H9 (cell line): ENCODE data around the gene LEKR1. TPM values are rescaled to one million over a fixed set of nuclear protein-coding genes. Genes with fewer than 3 reads are reported as not detected.

Experiments
- DNase-seq: peaks from one replicate; pipeline ENCODE4 v3.0.0-alpha.2; 2017
- H2AFZ ChIP-seq: one replicate; pipeline ENCODE4 v1.6.1; 2013; ENCODE audit warnings: mild to moderate bottlenecking, low read length, control low read depth, moderate library complexity
- H2AK5ac ChIP-seq: 2 replicates; pipeline ENCODE4 v1.6.1; 2013; ENCODE audit warnings: low read length, control low read depth, mixed read lengths; ENCODE audit not compliant: insufficient read length
- H2BK120ac ChIP-seq: one replicate; pipeline ENCODE4 v1.6.1; 2013; ENCODE audit warnings: low read depth, mild to moderate bottlenecking, low read length, control low read depth, inconsistent platforms; ENCODE audit not compliant: poor library complexity, severe bottlenecking
- H2BK12ac ChIP-seq: 2 replicates; pipeline ENCODE4 v1.6.1; 2013; ENCODE audit warnings: low read length, control low read depth, mixed read lengths, low read depth; ENCODE audit not compliant: insufficient read length
- H2BK15ac ChIP-seq: 2 replicates; pipeline ENCODE4 v1.6.1; 2013; ENCODE audit warnings: low read depth, low read length, control low read depth
- H2BK20ac ChIP-seq: one replicate; pipeline ENCODE4 v1.6.1; 2013; ENCODE audit warnings: low read depth, mild to moderate bottlenecking, low read length, control low read depth, inconsistent platforms; ENCODE audit not compliant: poor library complexity, severe bottlenecking
- H2BK5ac ChIP-seq: 2 replicates; pipeline ENCODE4 v1.6.1; 2013; ENCODE audit warnings: low read length, control low read depth, mixed read lengths; ENCODE audit not compliant: insufficient read length
- H3K14ac ChIP-seq: 2 replicates; pipeline ENCODE4 v1.6.1; 2013; ENCODE audit warnings: low read length, control low read depth; ENCODE audit not compliant: insufficient read depth
- H3K18ac ChIP-seq: 2 replicates; pipeline ENCODE4 v1.6.1; 2013; ENCODE audit warnings: low read depth, mild to moderate bottlenecking, mixed read lengths, low read length, control low read depth; ENCODE audit not compliant: insufficient read length
- H3K23ac ChIP-seq: 2 replicates; pipeline ENCODE4 v1.6.1; 2013; ENCODE audit warnings: low read length, control low read depth, mixed read lengths, low read depth; ENCODE audit not compliant: insufficient read length
- H3K23me2 ChIP-seq: 2 replicates; pipeline ENCODE4 v1.6.1; 2013; ENCODE audit warnings: low read depth, mild to moderate bottlenecking, mixed read lengths, low read length, control low read depth; ENCODE audit not compliant: insufficient read length, poor library complexity, severe bottlenecking
- H3K27ac ChIP-seq: 2 replicates; pipeline ENCODE4 v1.5.1; 2013; ENCODE audit warnings: low read length, control low read depth, mixed read lengths, low read depth; ENCODE audit not compliant: insufficient read length
- H3K27me3 ChIP-seq: 2 replicates; pipeline ENCODE4 v1.6.1; 2013; ENCODE audit warnings: low read length, control low read depth, inconsistent platforms; ENCODE audit not compliant: insufficient read depth
- H3K4ac ChIP-seq: 2 replicates; pipeline ENCODE4 v1.6.1; 2013; ENCODE audit warnings: low read depth, mild to moderate bottlenecking, control low read depth, inconsistent platforms, low read length, moderate library complexity
- H3K4me1 ChIP-seq: 2 replicates; pipeline ENCODE4 v1.6.1; 2013; ENCODE audit warnings: low read length, control low read depth, inconsistent platforms; ENCODE audit not compliant: insufficient read depth
- H3K4me2 ChIP-seq: 2 replicates; pipeline ENCODE4 v1.6.1; 2013; ENCODE audit warnings: low read length, control low read depth, mixed read lengths; ENCODE audit not compliant: insufficient read length, insufficient read depth
- H3K56ac ChIP-seq: 2 replicates; pipeline ENCODE4 v1.6.1; 2013; ENCODE audit warnings: low read depth, mild to moderate bottlenecking, mixed read lengths, low read length, control low read depth; ENCODE audit not compliant: insufficient read length
- H3K79me1 ChIP-seq: 2 replicates; pipeline ENCODE4 v1.6.1; 2013; ENCODE audit warnings: low read depth, mild to moderate bottlenecking, moderate library complexity, low read length, control low read depth, inconsistent platforms; ENCODE audit not compliant: insufficient read depth, poor library complexity, severe bottlenecking
- H3K79me2 ChIP-seq: 2 replicates; pipeline ENCODE4 v1.6.1; 2013; ENCODE audit warnings: low read length, control low read depth, inconsistent platforms; ENCODE audit not compliant: insufficient read depth
- H3K9ac ChIP-seq: 2 replicates; pipeline ENCODE4 v1.6.1; 2013; ENCODE audit warnings: low read length, control low read depth, mixed read lengths; ENCODE audit not compliant: insufficient read length; ENCODE audit errors: extremely low read depth
- H3K9me3 ChIP-seq: one replicate; pipeline ENCODE4 v1.6.1; 2013; ENCODE audit warnings: low read depth, low read length, inconsistent platforms; ENCODE audit not compliant: control insufficient read depth
- H3T11ph ChIP-seq: one replicate; pipeline ENCODE4 v1.6.1; 2013; ENCODE audit warnings: mild to moderate bottlenecking, low read length, control low read depth, inconsistent platforms
- H4K20me1 ChIP-seq: one replicate; pipeline ENCODE4 v1.6.1; 2013; ENCODE audit not compliant: control insufficient read depth, insufficient read length, insufficient read depth
- H4K5ac ChIP-seq: 2 replicates; pipeline ENCODE4 v1.6.1; 2013; ENCODE audit warnings: low read depth, mild to moderate bottlenecking, mixed read lengths, low read length, control low read depth; ENCODE audit not compliant: insufficient read length
- H4K8ac ChIP-seq: replicated peaks from 2 replicates; pipeline ENCODE4 v1.6.1; 2013; ENCODE audit warnings: low read length, control low read depth, mixed read lengths, low read depth; ENCODE audit not compliant: insufficient read length
- H4K91ac ChIP-seq: 2 replicates; pipeline ENCODE4 v1.6.1; 2013; ENCODE audit warnings: low read depth, mild to moderate bottlenecking, moderate library complexity, mixed read lengths, low read length, control low read depth; ENCODE audit not compliant: insufficient read length
- H3K27ac Mint-ChIP-seq, 3 experiments: 2 replicates in 2 of 3; 3 replicates in 1 of 3; pipeline ENCODE4 v1.8.0; 2020 to 2021; ENCODE audit warnings: mixed read lengths in 3 of 3, mild to moderate bottlenecking in 1 of 3, moderate library complexity in 1 of 3
- H3K27me3 Mint-ChIP-seq: 2 replicates; pipeline ENCODE4 v1.8.0; 2021; ENCODE audit warnings: low read depth, mild to moderate bottlenecking, moderate library complexity, mixed read lengths
- H3K36me3 Mint-ChIP-seq, 3 experiments: 2 replicates in 2 of 3; 3 replicates in 1 of 3; pipeline ENCODE4 v1.8.0; 2020 to 2021; ENCODE audit warnings: low read depth in 3 of 3, mixed read lengths in 3 of 3; ENCODE audit not compliant: insufficient read depth in 1 of 3
- H3K4me1 Mint-ChIP-seq, 2 experiments: 2 replicates each; pipeline ENCODE4 v1.8.0; 2020; ENCODE audit warnings: mixed read lengths in 2 of 2
- H3K4me3 Mint-ChIP-seq, 2 experiments: 2 replicates in 1 of 2; 3 replicates in 1 of 2; pipeline ENCODE4 v1.8.0; 2020 to 2021; ENCODE audit warnings: mild to moderate bottlenecking in 2 of 2, mixed read lengths in 2 of 2, moderate library complexity in 1 of 2
- H3K9me3 Mint-ChIP-seq, 2 experiments: 2 replicates in 1 of 2; 3 replicates in 1 of 2; pipeline ENCODE4 v1.8.0; 2020; ENCODE audit warnings: mild to moderate bottlenecking in 2 of 2, mixed read lengths in 2 of 2, moderate library complexity in 1 of 2
- CTCF ChIP-seq: fragments of 200-600 bp; sonication (generic); conservative IDR thresholded peaks from 3 replicates; pipeline ENCODE4 v1.8.0; 2021; ENCODE audit warnings: antibody characterized with exemption, mild to moderate bottlenecking
- WGBS: extraction: QIAGEN DNeasy Blood & Tissue Kit; methylation state at CpG from one replicate; pipeline ENCODE4 v1.1.7; 2013; ENCODE audit warnings: missing lambda C conversion rate, low lambda C conversion rate, mixed read lengths; ENCODE audit not compliant: insufficient read length; ENCODE audit errors: extremely low coverage; 5-methylcytosine and 5-hydroxymethylcytosine counted together
- total RNA-seq: library from RNA; stranded (reverse); gene quantifications from 2 replicates; pipeline ENCODE4 v1.2.1, GENCODE V29; 2021

The LEKR1 gene
- total RNA-seq, 1 experiment from 2014 or later, result not detected

- no peak overlapping the region for H3K14ac ChIP-seq
- no peak overlapping the region for H4K8ac ChIP-seq
- no peak for DNase-seq
- no peak overlapping the region for H3K4me3 Mint-ChIP-seq
- no CpG with 5 or more reads among the region's 3 CpGs for WGBS
- H3K27ac Mint-ChIP-seq, result no peak overlapping the region; a peak in 1 of 7 replicates
- H3K79me1 ChIP-seq, result no peaks in the 10 kb centered on the region
- no peak overlapping the region for H4K91ac ChIP-seq
- peaks cover 4% of the 10 kb centered on the region for H3K4me1 ChIP-seq
- H3K4ac ChIP-seq, result no peak overlapping the region
- no peaks in the 10 kb centered on the region for H3K36me3 Mint-ChIP-seq
- no peak overlapping the region for H4K5ac ChIP-seq
- H2BK120ac ChIP-seq, result no peak overlapping the region
- H2BK15ac ChIP-seq, result no peak overlapping the region
- no peak for TF ChIP-seq CTCF
- H3K9me3 Mint-ChIP-seq, result no peaks in the 10 kb centered on the region
- H3K23ac ChIP-seq, result no peak overlapping the region
- no peak overlapping the region for H2BK12ac ChIP-seq
- no peak overlapping the region for H3K4me2 ChIP-seq
- no peak overlapping the region for H3K9ac ChIP-seq
- no peaks in the 10 kb centered on the region for H3K9me3 ChIP-seq
- H4K20me1 ChIP-seq, result no peaks in the 10 kb centered on the region
- H3K4me1 Mint-ChIP-seq, result peaks cover 28 to 41% of the 10 kb centered on the region in 2 experiments
- no peak overlapping the region for H2BK5ac ChIP-seq
- no peak overlapping the region for H3T11ph ChIP-seq
- H3K27me3 ChIP-seq, result no peaks in the 10 kb centered on the region; the same call in 1 of the 2 replicates
- no peak overlapping the region for H3K18ac ChIP-seq
- H2AK5ac ChIP-seq, result no peak overlapping the region
- H3K79me2 ChIP-seq, result no peaks in the 10 kb centered on the region
- H3K56ac ChIP-seq, result no peak overlapping the region
- no peak overlapping the region for H2AFZ ChIP-seq
- H3K23me2 ChIP-seq, result no peaks in the 10 kb centered on the region
- no peak overlapping the region for H2BK20ac ChIP-seq
- peaks cover 10% of the 10 kb centered on the region for H3K27me3 Mint-ChIP-seq
- H3K27ac ChIP-seq, result no peak overlapping the region
These were observed 11.9 kb downstream of the LEKR1 start for GRCh38 chr3:156838035-156838434.
